Activated CD8-positive, alpha-beta T cell treated with anti-CD3 and anti-CD28 coated beads, Interleukin-2, amount 10 ng/mL, durations not matched to agents 7 days and 5 days (primary cell): Measurements from ENCODE around the gene MAEA. TPM values are rescaled to one million over a fixed set of nuclear protein-coding genes. Genes with fewer than 3 reads are reported as not detected.

ENCODE experiments used
- ATAC-seq: fragments of 150-1000 bp; cut with Tn5 transposase; one replicate; pipeline ENCODE4 v1.10.0; 2021; ENCODE audit warnings: moderate library complexity
- CTCF ChIA-PET: fragments of 350-600 bp; sonication (Branson Sonifier 250); formaldehyde crosslinking; loops from one replicate; lab custom pipeline; 2021; ENCODE audit warnings: antibody characterized with exemption; lab: Charles Lee
- POLR2A ChIA-PET: fragments of 350-600 bp; sonication (Branson Sonifier 250); formaldehyde crosslinking; loops from one replicate; lab custom pipeline; 2021; ENCODE audit warnings: antibody characterized with exemption; lab: Charles Lee
- DNase-seq: peaks from one replicate; pipeline ENCODE4 v3.0.0-alpha.2; 2020
- H3K27ac Mint-ChIP-seq: one replicate; pipeline ENCODE4 v1.8.0; 2021; ENCODE audit warnings: mild to moderate bottlenecking, mixed read lengths
- H3K27me3 Mint-ChIP-seq: one replicate; pipeline ENCODE4 v1.8.0; 2021; ENCODE audit warnings: low read depth, mixed read lengths
- H3K36me3 Mint-ChIP-seq: one replicate; pipeline ENCODE4 v1.8.0; 2021; ENCODE audit warnings: low read depth, mixed read lengths
- H3K4me1 Mint-ChIP-seq: one replicate; pipeline ENCODE4 v1.8.0; 2021; ENCODE audit warnings: low read depth, mixed read lengths
- H3K4me3 Mint-ChIP-seq: one replicate; pipeline ENCODE4 v1.8.0; 2021; ENCODE audit warnings: mild to moderate bottlenecking, mixed read lengths
- H3K9me3 Mint-ChIP-seq: one replicate; pipeline ENCODE4 v1.8.0; 2022; ENCODE audit warnings: mixed read lengths; ENCODE audit not compliant: insufficient read depth
- total RNA-seq, 2 experiments: library from RNA; stranded (reverse); gene quantifications; one replicate each; pipeline ENCODE4 v1.2.3, GENCODE V29; 2021

Gene MAEA
- total RNA-seq, 2 experiments from 2014 or later = 60.3 to 65.1 TPM

DNA sequence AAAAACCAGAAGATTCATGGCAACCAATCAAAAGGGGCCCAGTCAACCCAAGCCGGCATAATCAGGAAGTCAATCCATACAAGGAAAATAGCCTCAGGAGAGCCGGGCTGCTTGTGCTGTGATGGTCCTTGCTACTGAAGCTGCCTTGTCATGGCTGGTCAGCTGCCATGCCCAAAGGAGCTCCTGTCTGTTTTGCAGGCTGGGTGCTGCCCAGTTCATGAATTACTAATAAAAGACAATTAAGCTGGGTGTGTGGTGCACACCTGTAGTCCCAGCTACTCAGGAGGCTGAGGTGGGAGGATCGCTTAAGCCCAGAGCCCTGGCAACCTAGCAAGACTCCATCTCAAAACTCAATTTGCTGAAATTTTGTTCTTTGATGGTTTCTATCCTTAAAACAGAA, 24.7 kb upstream of the MAEA start:
- H3K9me3 Mint-ChIP-seq = peaks cover 8% of the 10 kb centered on the region
- ATAC-seq = no peak
- no peak for DNase-seq
- H3K27ac Mint-ChIP-seq = no peak overlapping the region
- H3K36me3 Mint-ChIP-seq = peaks cover 28% of the 10 kb centered on the region
- peaks cover 28% of the 10 kb centered on the region for H3K4me1 Mint-ChIP-seq
- ChIA-PET POLR2A (interaction anchor here (5.8 kb wide), 1 partner anchor 16 kb away, joined by 123 read pairs; the partner anchor contains the start of gene CTBP1), CTCF (interaction anchor here (1.2 to 2.5 kb wide), 2 partner anchors 15 to 82 kb away, joined by 3 to 10 read pairs; partner anchors contain the start of gene UVSSA)
- H3K4me3 Mint-ChIP-seq = no peak overlapping the region
- no peaks in the 10 kb centered on the region for H3K27me3 Mint-ChIP-seq

DNA sequence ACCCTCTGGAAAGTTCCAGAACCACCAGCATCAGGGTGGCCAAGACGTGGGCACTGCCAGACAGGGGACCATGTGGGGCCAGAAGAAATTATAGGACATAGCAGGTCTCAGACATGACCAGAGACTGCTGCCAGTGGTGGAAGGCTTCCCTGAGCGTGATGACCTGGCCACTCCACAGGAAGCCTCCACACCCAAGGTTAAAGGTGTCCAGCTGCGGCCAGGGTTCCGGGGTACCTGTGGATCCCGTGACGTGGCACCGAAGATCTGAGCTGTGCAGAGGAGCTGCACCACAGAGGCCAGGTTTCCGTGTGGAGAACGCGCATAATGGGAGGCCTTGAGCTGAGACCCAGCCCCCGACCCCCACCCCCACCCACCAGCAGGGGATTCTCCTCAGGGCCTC, 24.3 kb upstream of the MAEA start:
- Mint-ChIP-seq H3K9me3 (peaks cover 8% of the 10 kb centered on the region), H3K4me3 (no peak overlapping the region), H3K27me3 (no peaks in the 10 kb centered on the region), H3K27ac (peak overlapping the region; percentile 12), H3K36me3 (peaks cover 28% of the 10 kb centered on the region), H3K4me1 (peaks cover 24% of the 10 kb centered on the region)
- ChIA-PET POLR2A (interaction anchor here (0.6 to 5.8 kb wide), 3 partner anchors 12 to 84 kb away, joined by 3 to 123 read pairs (median 3); partner anchors contain the start of gene CTBP1), CTCF (interaction anchor here (1.1 to 3.6 kb wide), 3 partner anchors 15 to 134 kb away, joined by 4 to 24 read pairs (median 10); no protein-coding TSS in a partner anchor)
- no peak for DNase-seq
- no peak for ATAC-seq

- Mint-ChIP-seq H3K9me3 (peaks cover 8% of the 10 kb centered on the region), H3K36me3 (peaks cover 30% of the 10 kb centered on the region), H3K4me1 (peaks cover 20% of the 10 kb centered on the region), H3K4me3 (peak overlapping the region; percentile 70), H3K27me3 (no peaks in the 10 kb centered on the region), H3K27ac (peak overlapping the region; percentile 95)
- CTCF ChIA-PET = interaction anchor here (0.7 to 3.7 kb wide), 25 partner anchors 9 to 194 kb away, joined by 3 to 57 read pairs (median 6); partner anchors contain the start of genes CTBP1, MAEA and UVSSA
- peak; percentile 79 for ATAC-seq
- POLR2A ChIA-PET = interaction anchor here (0.7 to 5.8 kb wide), 8 partner anchors 10 to 99 kb away, joined by 3 to 123 read pairs (median 7); partner anchors contain the start of genes CTBP1 and MAEA
- DNase-seq = no peak
These were observed 22.6 kb upstream of the MAEA start for GRCh38 chr4:1266881-1267763.

GRCh38 chr4:1269209-1269608, 20.5 kb upstream of the MAEA start:
- H3K27me3 Mint-ChIP-seq = no peaks in the 10 kb centered on the region
- DNase-seq = no peak
- no peak overlapping the region for H3K4me3 Mint-ChIP-seq
- peaks cover 20% of the 10 kb centered on the region for H3K4me1 Mint-ChIP-seq
- H3K9me3 Mint-ChIP-seq = peaks cover 8% of the 10 kb centered on the region
- POLR2A ChIA-PET = interaction anchor here (2.9 to 5.8 kb wide), 2 partner anchors 20 kb away, joined by 33 to 123 read pairs; partner anchors contain the start of genes CTBP1 and MAEA
- ATAC-seq = no peak
- H3K27ac Mint-ChIP-seq = peak overlapping the region; percentile 31
- peaks cover 30% of the 10 kb centered on the region for H3K36me3 Mint-ChIP-seq
- CTCF ChIA-PET = interaction anchor here (1.0 to 3.7 kb wide), 18 partner anchors 8 to 259 kb away, joined by 3 to 57 read pairs (median 9); partner anchors contain the start of genes CTBP1, MAEA and UVSSA

DNA sequence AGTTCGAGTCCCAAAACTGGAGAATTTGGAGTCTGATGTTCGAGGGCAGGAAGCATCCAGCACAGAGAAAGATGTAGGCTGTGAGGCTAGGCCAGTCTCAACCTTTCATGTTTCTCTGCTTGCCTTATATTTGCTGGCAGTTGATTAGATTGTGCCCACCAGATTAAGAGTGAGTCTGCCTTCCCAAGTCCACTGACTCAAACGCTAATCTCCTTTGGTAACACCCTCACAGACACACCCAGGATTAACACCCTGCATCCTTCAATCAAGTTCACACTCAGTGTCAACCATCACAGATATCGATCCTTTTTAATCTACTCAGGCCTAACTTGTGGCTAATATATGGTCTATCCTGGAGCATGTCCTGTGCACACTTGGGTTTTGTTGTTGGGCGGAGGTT, 18.0 kb upstream of the MAEA start:
- no peak for ATAC-seq
- H3K4me1 Mint-ChIP-seq = peaks cover 14% of the 10 kb centered on the region
- no peak for DNase-seq
- H3K27me3 Mint-ChIP-seq = no peaks in the 10 kb centered on the region
- H3K27ac Mint-ChIP-seq = no peak overlapping the region
- H3K36me3 Mint-ChIP-seq = peaks cover 12% of the 10 kb centered on the region
- ChIA-PET POLR2A (no interaction called here), CTCF (no interaction called here)
- no peak overlapping the region for H3K4me3 Mint-ChIP-seq
- peaks cover 5% of the 10 kb centered on the region for H3K9me3 Mint-ChIP-seq

GRCh38 chr4:1274871-1275270, 14.8 kb upstream of the MAEA start:
- Mint-ChIP-seq H3K36me3 (peaks cover 3% of the 10 kb centered on the region), H3K27ac (no peak overlapping the region), H3K4me1 (no peaks in the 10 kb centered on the region), H3K9me3 (no peaks in the 10 kb centered on the region), H3K27me3 (no peaks in the 10 kb centered on the region), H3K4me3 (no peak overlapping the region)
- POLR2A ChIA-PET = no interaction called here
- ATAC-seq (no peak), DNase-seq (no peak)
- CTCF ChIA-PET = no interaction called here

DNA sequence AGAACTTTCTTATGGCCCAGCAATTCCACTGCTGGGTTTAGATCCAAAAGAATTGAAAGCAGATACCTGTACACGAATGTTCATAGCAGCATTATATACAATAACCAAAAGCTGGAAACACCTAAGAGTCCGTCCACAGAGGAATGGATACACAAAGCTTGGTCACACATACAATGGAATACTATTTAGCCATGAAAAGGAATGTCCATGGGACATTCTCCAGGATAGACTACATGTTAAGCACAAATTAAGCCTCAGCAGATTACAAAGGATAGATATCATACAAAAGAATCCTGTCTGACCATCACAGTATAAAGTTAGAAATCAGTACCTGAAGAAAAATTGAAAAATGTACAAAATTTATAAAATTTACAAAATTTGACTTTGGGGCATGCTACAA, 12.7 kb upstream of the MAEA start:
- H3K27me3 Mint-ChIP-seq = no peaks in the 10 kb centered on the region
- H3K27ac Mint-ChIP-seq = no peak overlapping the region
- no peaks in the 10 kb centered on the region for H3K9me3 Mint-ChIP-seq
- DNase-seq = no peak
- ATAC-seq = no peak
- no peaks in the 10 kb centered on the region for H3K4me1 Mint-ChIP-seq
- H3K4me3 Mint-ChIP-seq = no peak overlapping the region
- H3K36me3 Mint-ChIP-seq = no peaks in the 10 kb centered on the region
- POLR2A ChIA-PET = no interaction called here
- CTCF ChIA-PET = interaction anchor here (1.9 kb wide), 1 partner anchor 9 kb away, joined by 11 read pairs; no protein-coding TSS in a partner anchor

GRCh38 chr4:1277667-1278665, 11.7 kb upstream of the MAEA start:
- H3K4me1 Mint-ChIP-seq = no peaks in the 10 kb centered on the region
- ChIA-PET CTCF (interaction anchor here (1.0 to 1.9 kb wide), 4 partner anchors 10 to 147 kb away, joined by 3 to 11 read pairs (median 4); no protein-coding TSS in a partner anchor), POLR2A (no interaction called here)
- H3K27ac Mint-ChIP-seq = no peak overlapping the region
- H3K4me3 Mint-ChIP-seq = no peak overlapping the region
- DNase-seq (no peak), ATAC-seq (no peak)
- no peaks in the 10 kb centered on the region for H3K9me3 Mint-ChIP-seq
- no peaks in the 10 kb centered on the region for H3K27me3 Mint-ChIP-seq
- H3K36me3 Mint-ChIP-seq = no peaks in the 10 kb centered on the region

DNA sequence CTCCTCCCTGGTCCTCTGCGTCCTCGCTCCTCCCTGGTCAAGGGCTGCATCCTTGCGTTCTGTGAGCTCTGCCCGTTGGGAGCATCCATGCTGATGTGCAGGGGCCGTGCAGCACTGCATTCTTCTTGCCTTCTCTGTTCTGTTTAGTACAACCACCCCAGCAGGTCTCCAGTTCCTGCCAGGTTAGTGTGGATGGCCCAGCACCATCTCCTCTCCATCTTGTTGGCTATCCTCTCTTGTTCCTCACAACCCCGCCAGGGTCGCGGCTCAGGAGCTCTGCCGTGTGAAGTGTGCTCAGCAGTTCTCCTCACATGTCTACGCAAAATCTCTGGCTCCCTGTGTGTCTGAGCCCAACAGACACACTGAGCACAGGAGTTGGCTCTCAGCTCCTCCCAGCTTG, 10.4 kb upstream of the MAEA start:
- Mint-ChIP-seq H3K27ac (no peak overlapping the region), H3K27me3 (no peaks in the 10 kb centered on the region), H3K4me1 (no peaks in the 10 kb centered on the region), H3K36me3 (no peaks in the 10 kb centered on the region), H3K4me3 (no peak overlapping the region), H3K9me3 (no peaks in the 10 kb centered on the region)
- DNase-seq (no peak), ATAC-seq (no peak)
- ChIA-PET POLR2A (no interaction called here), CTCF (interaction anchor here (0.7 kb wide), 1 partner anchor 11 kb away, joined by 3 read pairs; no protein-coding TSS in a partner anchor)

GRCh38 chr4:1283711-1284110, 6.0 kb upstream of the MAEA start:
- Mint-ChIP-seq H3K36me3 (peaks cover 6% of the 10 kb centered on the region), H3K27me3 (no peaks in the 10 kb centered on the region), H3K9me3 (peaks cover 8% of the 10 kb centered on the region), H3K27ac (no peak overlapping the region), H3K4me1 (peaks cover 5% of the 10 kb centered on the region), H3K4me3 (no peak overlapping the region)
- DNase-seq (no peak), ATAC-seq (no peak)
- POLR2A ChIA-PET = no interaction called here
- CTCF ChIA-PET = interaction anchor here (1.1 to 3.6 kb wide), 3 partner anchors 16 to 148 kb away, joined by 3 to 29 read pairs (median 10); no protein-coding TSS in a partner anchor
